GM19463 (cell line): ENCODE measurements around the gene CASP8.

ENCODE experiments used
- ATAC-seq: cut with Tn5 transposase; IDR thresholded peaks from one replicate; pipeline ENCODE4 v1.9.1; 2021; ENCODE audit warnings: mild to moderate bottlenecking, moderate library complexity; ENCODE audit not compliant: unreplicated experiment

The CASP8 gene

GRCh38 chr2:201320701-201321100 lies 60.4 kb downstream of the CASP8 start:
- no peak for ATAC-seq

DNA sequence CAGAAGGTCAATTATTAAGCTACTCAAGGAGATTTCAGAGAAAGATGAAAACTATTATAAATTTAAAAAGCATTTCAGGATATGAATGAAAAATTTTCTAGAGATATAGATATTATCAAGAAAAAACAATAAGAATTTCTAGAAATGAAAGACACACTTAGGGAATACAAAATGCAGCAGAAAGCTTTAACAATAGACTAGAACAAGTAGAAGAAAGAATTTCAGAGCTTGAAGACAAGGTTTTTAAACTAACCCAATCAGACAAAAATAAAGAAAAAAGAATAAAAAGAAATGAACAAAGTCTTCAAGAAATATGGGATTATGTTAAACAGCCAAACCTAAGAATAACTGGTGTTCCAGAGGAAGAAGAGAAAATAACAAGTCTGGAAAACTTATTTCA lies 62.4 kb downstream of the CASP8 start:
- no peak for ATAC-seq

DNA sequence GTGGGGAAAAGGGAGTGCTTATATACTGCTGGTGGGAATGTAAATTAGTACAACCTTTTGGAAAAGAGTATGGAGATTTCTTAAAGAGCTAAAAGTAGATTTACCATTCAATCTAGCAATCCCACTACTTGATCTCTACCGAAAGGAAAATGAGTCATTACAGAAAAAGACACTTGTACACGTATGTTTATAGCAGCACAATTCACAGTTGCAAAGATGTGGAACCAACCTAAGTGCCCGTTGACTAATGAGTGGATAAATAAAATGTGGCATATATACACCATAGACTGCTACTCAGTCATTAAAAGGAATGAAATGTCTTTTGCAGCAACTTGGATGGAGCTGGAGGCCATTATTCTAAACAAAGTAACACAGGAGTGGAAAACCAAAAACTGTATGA lies 67.3 kb downstream of the CASP8 start:
- ATAC-seq = no peak

DNA sequence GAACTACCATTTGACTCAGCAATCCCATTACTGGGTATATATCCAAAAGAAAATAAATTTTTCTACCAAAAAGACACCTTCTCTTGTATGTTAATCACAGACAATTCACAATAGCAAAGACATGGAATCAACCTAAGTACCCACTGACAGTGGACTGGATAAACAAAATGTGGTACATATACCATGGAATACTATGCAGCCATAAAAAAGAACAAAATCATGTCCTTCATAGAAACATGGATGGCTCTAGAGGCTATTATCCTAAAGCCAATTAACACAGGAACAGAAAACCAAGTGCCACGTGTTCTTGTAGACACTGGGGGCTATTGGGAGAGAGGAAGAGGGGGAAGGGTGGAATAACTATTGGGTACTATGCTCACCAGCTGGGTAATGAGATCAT lies 69.1 kb downstream of the CASP8 start:
- no peak for ATAC-seq
